ENCODE results near the gene RBM10.

- no peak for TF ChIP-seq SUZ12 (IDR thresholded peaks at IDR 0.05; ENCODE audit: extremely low read depth, insufficient read depth, insufficient read length)
- no peak for TF ChIP-seq ZNF274 (IDR thresholded peaks at IDR 0.05; ENCODE audit: low read depth, low read length)
- peak; percentile 60 for TF ChIP-seq YY1 (IDR thresholded peaks at IDR 0.05; ENCODE audit: insufficient read depth, insufficient read length)
These were observed 88.5 kb downstream of the RBM10 start for GRCh38 chrX:47233333-47234113.
